ENCODE data around the gene SEC16B.

SEC16B gene

GRCh38 chr1:177937174-177937770 is 32.6 kb downstream of the SEC16B start:
- no peak for FAIRE-seq

- no peak for FAIRE-seq
These were observed 34.0 kb downstream of the SEC16B start for GRCh38 chr1:177935638-177936415.

GRCh38 chr1:177934927-177935326 is 34.9 kb downstream of the SEC16B start:
- no peak for FAIRE-seq

- FAIRE-seq, result no peak
These were observed 35.4 kb downstream of the SEC16B start for GRCh38 chr1:177934461-177934860.

GRCh38 chr1:177933881-177934280 is 36.0 kb downstream of the SEC16B start:
- FAIRE-seq, result no peak

GRCh38 chr1:177932123-177932522 is 37.7 kb downstream of the SEC16B start:
- no peak for FAIRE-seq

- no peak for FAIRE-seq
These were observed 40.9 kb downstream of the SEC16B start for GRCh38 chr1:177928952-177929351.

GRCh38 chr1:177928194-177928593 is 41.7 kb downstream of the SEC16B start:
- FAIRE-seq, result no peak

GRCh38 chr1:177927021-177927596 is 42.7 kb downstream of the SEC16B start:
- FAIRE-seq, result no peak

- FAIRE-seq, result no peak
These were observed 43.7 kb downstream of the SEC16B start for GRCh38 chr1:177926201-177926600.

GRCh38 chr1:177925006-177925405 is 44.9 kb downstream of the SEC16B start:
- no peak for FAIRE-seq

- no peak for FAIRE-seq
These were observed 46.4 kb downstream of the SEC16B start for GRCh38 chr1:177923441-177923840.

GRCh38 chr1:177922209-177922608 is 47.6 kb downstream of the SEC16B start:
- FAIRE-seq, result no peak

- no peak for FAIRE-seq
These were observed 48.3 kb downstream of the SEC16B start for GRCh38 chr1:177921590-177921989.

- no peak for FAIRE-seq
These were observed 49.8 kb downstream of the SEC16B start for GRCh38 chr1:177920091-177920490.

GRCh38 chr1:177915641-177916040 is 54.2 kb downstream of the SEC16B start:
- no peak for FAIRE-seq

- FAIRE-seq, result no peak
These were observed 55.3 kb downstream of the SEC16B start for GRCh38 chr1:177914603-177915002.

- no peak for FAIRE-seq
These were observed 55.9 kb downstream of the SEC16B start for GRCh38 chr1:177913762-177914540.

- FAIRE-seq, result no peak
These were observed 56.9 kb downstream of the SEC16B start for GRCh38 chr1:177912991-177913390.

- no peak for FAIRE-seq
These were observed 60.4 kb downstream of the SEC16B start for GRCh38 chr1:177909416-177909815.

- no peak for FAIRE-seq
These were observed 62.9 kb downstream of the SEC16B start for GRCh38 chr1:177907000-177907399.

- FAIRE-seq, result no peak
These were observed 64.2 kb downstream of the SEC16B start for GRCh38 chr1:177905686-177906085.

- FAIRE-seq, result no peak
These were observed 67.6 kb downstream of the SEC16B start for GRCh38 chr1:177902266-177902665.
